ENCODE measurements around the gene FOXL3. TPM values are rescaled to one million over a fixed set of nuclear protein-coding genes. Genes with fewer than 3 reads are reported as not detected.
"Not testable (repeated sequence)": the region's sequence is repeated elsewhere in the genome, so short reads cannot be mapped to it uniquely, and the experiment has no call there.

Gene FOXL3
- total RNA-seq, 2 donors from 2014 or later: 0.79 TPM; not detected in 1

DNA sequence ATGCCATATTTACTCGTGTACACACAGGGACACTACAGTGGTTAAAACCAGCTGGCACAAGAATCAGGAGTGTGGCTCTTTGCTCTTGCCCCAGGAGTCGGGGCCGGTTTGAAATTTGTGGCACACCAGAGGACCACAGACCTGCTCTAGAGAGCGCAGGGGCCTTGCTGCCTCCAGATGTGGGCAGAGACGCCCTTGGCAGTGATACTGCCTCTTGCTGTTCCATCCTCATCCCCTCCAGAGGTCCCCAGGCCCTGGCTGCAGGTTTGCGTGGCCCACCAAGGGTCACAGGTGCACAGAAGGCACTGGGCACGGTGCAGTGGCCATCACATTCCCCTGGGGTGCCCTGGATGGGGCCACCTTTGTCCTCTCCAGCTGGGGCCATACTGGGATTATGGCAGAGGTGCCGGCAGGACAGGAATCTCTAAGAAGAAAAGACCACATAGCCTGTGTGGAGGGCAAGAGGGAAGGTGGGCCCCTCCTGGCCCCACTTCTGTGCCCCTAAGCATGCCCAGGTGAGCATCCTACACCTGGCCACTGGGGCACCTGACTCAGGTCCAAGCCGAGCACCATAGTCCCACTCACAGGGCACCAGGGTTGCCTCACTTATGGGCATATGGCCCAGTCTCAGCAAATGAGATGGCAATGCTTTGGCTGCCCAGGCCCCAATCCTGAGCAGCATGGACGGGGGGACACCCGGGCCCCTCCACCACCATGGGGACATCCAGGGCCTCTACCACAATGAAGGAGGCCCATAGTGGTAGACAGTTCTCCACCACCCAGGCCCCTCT lies 45.6 kb downstream of the FOXL3 start:
- H3K27ac ChIP-seq: no peak overlapping the region
- intact Hi-C loops (cut with DNase I): loop anchor here (10.0 kb wide), 1 partner anchor 299 kb away; no protein-coding TSS in a partner anchor
- no peak overlapping the region for H3K4me3 ChIP-seq

DNA sequence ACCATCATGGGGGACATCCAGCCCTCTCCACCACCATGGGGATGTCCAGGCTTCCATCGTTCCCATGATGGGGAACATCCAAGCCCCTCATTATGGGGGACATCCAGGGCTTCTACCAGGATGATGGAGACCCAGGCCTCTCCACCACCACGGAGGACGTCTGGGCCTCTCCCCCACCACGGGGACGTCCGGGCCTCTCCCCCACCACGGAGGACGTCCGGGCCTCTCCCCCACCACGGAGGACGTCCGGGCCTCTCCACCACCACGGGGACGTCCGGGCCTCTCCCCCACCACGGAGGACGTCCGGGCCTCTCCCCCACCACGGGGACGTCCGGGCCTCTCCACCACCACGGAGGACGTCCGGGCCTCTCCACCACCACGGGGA lies 46.2 kb downstream of the FOXL3 start:
- DNase-seq, H3K27ac ChIP-seq, H3K4me3 ChIP-seq: not testable (repeated sequence)

More for the DNA sequence above, 45.6 kb downstream of the FOXL3 start:
- DNase-seq: no peak
- no peak overlapping the region for H3K9ac ChIP-seq (ENCODE audit: low read depth in 2 of 2, low read length in 2 of 2)
- H3K4me1 ChIP-seq: peaks cover 13% of the 10 kb centered on the region
- H3K9me3 ChIP-seq: no peaks in the 10 kb centered on the region
- TF ChIP-seq, protein P1, sequence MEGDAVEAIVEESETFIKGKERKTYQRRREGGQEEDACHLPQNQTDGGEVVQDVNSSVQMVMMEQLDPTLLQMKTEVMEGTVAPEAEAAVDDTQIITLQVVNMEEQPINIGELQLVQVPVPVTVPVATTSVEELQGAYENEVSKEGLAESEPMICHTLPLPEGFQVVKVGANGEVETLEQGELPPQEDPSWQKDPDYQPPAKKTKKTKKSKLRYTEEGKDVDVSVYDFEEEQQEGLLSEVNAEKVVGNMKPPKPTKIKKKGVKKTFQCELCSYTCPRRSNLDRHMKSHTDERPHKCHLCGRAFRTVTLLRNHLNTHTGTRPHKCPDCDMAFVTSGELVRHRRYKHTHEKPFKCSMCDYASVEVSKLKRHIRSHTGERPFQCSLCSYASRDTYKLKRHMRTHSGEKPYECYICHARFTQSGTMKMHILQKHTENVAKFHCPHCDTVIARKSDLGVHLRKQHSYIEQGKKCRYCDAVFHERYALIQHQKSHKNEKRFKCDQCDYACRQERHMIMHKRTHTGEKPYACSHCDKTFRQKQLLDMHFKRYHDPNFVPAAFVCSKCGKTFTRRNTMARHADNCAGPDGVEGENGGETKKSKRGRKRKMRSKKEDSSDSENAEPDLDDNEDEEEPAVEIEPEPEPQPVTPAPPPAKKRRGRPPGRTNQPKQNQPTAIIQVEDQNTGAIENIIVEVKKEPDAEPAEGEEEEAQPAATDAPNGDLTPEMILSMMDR (IDR thresholded peaks at IDR 0.05): no peak
- H3K27me3 ChIP-seq: no peaks in the 10 kb centered on the region
- H3K36me3 ChIP-seq: no peaks in the 10 kb centered on the region

DNA sequence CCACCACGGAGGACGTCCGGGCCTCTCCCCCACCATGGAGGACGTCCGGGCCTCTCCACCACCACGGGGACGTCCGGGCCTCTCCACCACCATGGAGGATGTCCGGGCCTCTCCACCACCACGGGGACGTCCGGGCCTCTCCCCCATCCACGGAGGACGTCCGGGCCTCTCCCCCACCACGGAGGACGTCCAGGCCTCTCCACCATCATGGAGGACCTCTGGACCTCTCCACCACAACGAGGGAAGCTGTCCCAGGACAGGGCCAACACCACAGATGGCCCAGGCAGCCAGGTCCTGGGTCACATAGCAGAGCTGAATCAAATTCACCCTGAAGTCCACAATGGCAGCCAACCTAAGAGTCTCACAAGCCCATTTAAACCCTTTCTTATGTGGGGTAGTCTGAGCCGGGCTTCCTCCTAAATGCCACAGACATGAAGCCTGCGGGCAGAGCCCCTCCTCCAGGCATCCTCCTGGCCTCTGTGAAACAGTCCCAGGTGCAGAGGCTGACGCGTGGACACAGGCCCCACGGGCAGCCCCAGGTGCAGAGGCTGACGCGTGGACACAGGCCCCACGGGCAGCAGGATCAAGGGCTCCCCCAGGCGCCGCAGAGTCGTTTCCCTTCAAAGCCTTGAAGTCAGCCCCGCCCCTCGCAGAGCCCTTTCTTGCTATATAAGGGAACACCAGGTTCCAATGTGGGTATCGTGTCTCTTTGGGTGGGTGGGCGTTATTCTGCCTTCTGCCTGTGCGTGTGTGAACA lies 47.0 kb downstream of the FOXL3 start:
- no peak overlapping the region for H3K27ac ChIP-seq
- intact Hi-C loops (cut with DNase I): loop anchor here (10.0 kb wide), 1 partner anchor 298 kb away; no protein-coding TSS in a partner anchor
- TF ChIP-seq, protein P1 (IDR thresholded peaks at IDR 0.05): no peak

More for the DNA sequence above, 46.2 kb downstream of the FOXL3 start:
- H3K4me1 ChIP-seq; H3K9ac ChIP-seq (ENCODE audit: low read depth in 2 of 2, low read length in 2 of 2); H3K27me3 ChIP-seq; H3K9me3 ChIP-seq; H3K36me3 ChIP-seq: not testable (repeated sequence)
- intact Hi-C loops (cut with DNase I): loop anchor here (10.0 kb wide), 1 partner anchor 299 kb away; no protein-coding TSS in a partner anchor

DNA sequence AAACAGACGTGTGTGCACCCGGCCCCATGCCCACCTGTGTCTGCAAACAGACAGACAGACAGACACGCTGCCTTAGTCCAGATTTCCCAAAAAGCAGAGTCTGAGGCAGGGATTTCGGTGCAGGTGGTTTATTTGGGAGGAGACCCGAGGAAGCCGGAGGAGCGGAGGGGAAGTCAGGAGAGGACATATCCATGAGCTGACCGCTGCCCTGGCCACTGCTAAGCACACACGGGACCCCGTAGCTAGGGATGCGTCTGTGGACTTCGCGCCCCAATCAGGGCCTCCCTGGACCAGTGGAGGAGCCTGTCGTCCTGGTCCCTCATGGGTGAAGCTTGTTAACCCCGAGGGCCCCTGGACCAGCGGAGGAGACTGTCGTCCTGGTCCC lies 47.6 kb downstream of the FOXL3 start:
- H3K27ac ChIP-seq: no peak overlapping the region
- peaks cover 8% of the 10 kb centered on the region for H3K4me1 ChIP-seq
- no peaks in the 10 kb centered on the region for H3K27me3 ChIP-seq
- no peak for DNase-seq
- H3K9ac ChIP-seq (ENCODE audit: low read depth in 2 of 2, low read length in 2 of 2): no peak overlapping the region
- intact Hi-C loops (cut with DNase I): loop anchor here (10.0 kb wide), 1 partner anchor 297 kb away; no protein-coding TSS in a partner anchor
- no peaks in the 10 kb centered on the region for H3K9me3 ChIP-seq
- TF ChIP-seq, protein P1 (IDR thresholded peaks at IDR 0.05): no peak
- no peak overlapping the region for H3K4me3 ChIP-seq
- no peaks in the 10 kb centered on the region for H3K36me3 ChIP-seq

More for the DNA sequence above, 47.0 kb downstream of the FOXL3 start:
- Histone ChIP-seq H3K36me3 (no peaks in the 10 kb centered on the region), H3K4me1 (peaks cover 11% of the 10 kb centered on the region), H3K4me3 (no peak overlapping the region), H3K27me3 (no peaks in the 10 kb centered on the region), H3K9me3 (no peaks in the 10 kb centered on the region), H3K9ac (ENCODE audit: low read depth in 2 of 2, low read length in 2 of 2) (no peak overlapping the region)
- no peak for DNase-seq

DNA sequence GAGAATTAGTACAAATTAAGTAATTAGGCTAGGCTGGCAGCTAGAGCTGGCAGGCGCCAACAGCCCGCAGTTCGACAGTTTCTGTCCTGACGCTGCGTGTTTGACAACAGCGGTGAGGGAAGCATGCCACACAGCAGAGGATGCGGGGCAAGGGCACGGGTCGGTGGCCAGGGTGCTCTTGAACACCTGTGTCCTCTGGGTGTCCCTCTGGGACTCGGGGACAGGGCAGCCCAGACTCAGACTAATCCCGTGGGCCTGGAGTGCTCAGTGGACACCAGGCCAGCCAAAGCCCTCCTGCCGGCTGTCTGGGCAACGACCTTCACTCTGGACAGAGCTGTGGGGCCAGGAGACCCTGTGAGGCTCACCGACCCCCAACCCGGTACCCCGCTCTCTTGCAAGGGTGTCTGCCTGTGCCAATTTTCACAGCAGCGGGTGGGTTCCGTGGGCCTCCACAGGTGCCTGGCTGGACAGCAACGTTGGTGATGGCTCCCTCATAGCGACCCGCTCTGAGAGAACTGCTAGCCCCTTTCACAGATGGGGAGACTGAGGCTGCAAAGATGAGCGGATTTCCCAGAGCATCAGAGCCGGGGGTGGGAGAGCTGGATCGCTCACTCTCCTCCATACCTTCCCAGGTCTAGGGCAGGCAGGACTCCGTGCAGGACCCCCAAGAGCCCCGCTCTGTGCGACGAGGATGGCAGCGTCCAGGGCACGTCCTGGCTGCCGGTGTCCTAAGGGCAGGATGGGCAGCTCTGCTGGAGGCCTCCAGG lies 48.5 kb downstream of the FOXL3 start:
- H3K36me3 ChIP-seq: no peaks in the 10 kb centered on the region
- no peak overlapping the region for H3K9ac ChIP-seq (ENCODE audit: low read depth in 2 of 2, low read length in 2 of 2)
- TF ChIP-seq, protein P1 (IDR thresholded peaks at IDR 0.05): no peak
- peaks cover 5% of the 10 kb centered on the region for H3K4me1 ChIP-seq
- H3K27ac ChIP-seq: no peak overlapping the region
- no peaks in the 10 kb centered on the region for H3K27me3 ChIP-seq
- no peak overlapping the region for H3K4me3 ChIP-seq
- DNase-seq: no peak
- no peaks in the 10 kb centered on the region for H3K9me3 ChIP-seq
- intact Hi-C loops (cut with DNase I): loop anchor here (10.0 kb wide), 1 partner anchor 296 kb away; no protein-coding TSS in a partner anchor

Data from colonic mucosa (tissue), 4 donors.